Osteocyte (in vitro differentiated cells): ENCODE results near the gene DHRS7B. TPM values are rescaled to one million over a fixed set of nuclear protein-coding genes. Genes with fewer than 3 reads are reported as not detected.
"Not testable (repeated sequence)": the region's sequence is repeated elsewhere in the genome, so short reads cannot be mapped to it uniquely, and the experiment has no call there.

ENCODE experiments used
- DNase-seq: peaks from one replicate; pipeline ENCODE4 v3.0.0; 2021; ENCODE audit warnings: mixed read lengths; ENCODE audit not compliant: unreplicated experiment; ENCODE audit errors: extremely low spot score
- H3K27ac Mint-ChIP-seq: one replicate; pipeline ENCODE4 v1.8.0; 2021; ENCODE audit warnings: mild to moderate bottlenecking, mixed read lengths; ENCODE audit not compliant: unreplicated experiment
- H3K27me3 Mint-ChIP-seq: one replicate; pipeline ENCODE4 v1.8.0; 2021; ENCODE audit warnings: mixed read lengths; ENCODE audit not compliant: unreplicated experiment
- H3K36me3 Mint-ChIP-seq: one replicate; pipeline ENCODE4 v1.8.0; 2021; ENCODE audit warnings: mixed read lengths; ENCODE audit not compliant: unreplicated experiment
- H3K4me1 Mint-ChIP-seq: one replicate; pipeline ENCODE4 v1.8.0; 2021; ENCODE audit warnings: mixed read lengths; ENCODE audit not compliant: unreplicated experiment
- H3K4me3 Mint-ChIP-seq: one replicate; pipeline ENCODE4 v1.8.0; 2021; ENCODE audit warnings: mild to moderate bottlenecking, moderate library complexity, mixed read lengths; ENCODE audit not compliant: unreplicated experiment
- H3K9me3 Mint-ChIP-seq: one replicate; pipeline ENCODE4 v1.8.0; 2021; ENCODE audit warnings: mixed read lengths; ENCODE audit not compliant: unreplicated experiment
- CTCF ChIP-seq: fragments of 200-600 bp; sonication (generic); IDR thresholded peaks from 2 replicates; pipeline ENCODE4 v1.5.0; 2021; ENCODE audit warnings: antibody characterized with exemption, mild to moderate bottlenecking, moderate library complexity
- total RNA-seq: library from RNA; stranded (reverse); gene quantifications from 2 replicates; pipeline ENCODE4 v1.2.1, GENCODE V29; 2021

DHRS7B gene
- total RNA-seq, 1 donor from 2014 or later: 15.7 TPM

- Mint-ChIP-seq H3K4me1 (peaks cover 4% of the 10 kb centered on the region), H3K27me3 (peaks cover 51% of the 10 kb centered on the region), H3K9me3 (no peaks in the 10 kb centered on the region), H3K4me3 (no peak overlapping the region), H3K27ac (no peak overlapping the region), H3K36me3 (no peaks in the 10 kb centered on the region)
- no peak for DNase-seq
- no peak for TF ChIP-seq CTCF
Measured at GRCh38 chr17:21119919-21120249, 6.9 kb upstream of the DHRS7B start.

- peaks cover 23% of the 10 kb centered on the region for H3K4me1 Mint-ChIP-seq
- DNase-seq: no peak
- no peak overlapping the region for H3K4me3 Mint-ChIP-seq
- no peak overlapping the region for H3K27ac Mint-ChIP-seq
- no peaks in the 10 kb centered on the region for H3K36me3 Mint-ChIP-seq
- no peaks in the 10 kb centered on the region for H3K9me3 Mint-ChIP-seq
- H3K27me3 Mint-ChIP-seq: peaks cover 38% of the 10 kb centered on the region
- no peak for TF ChIP-seq CTCF
Measured at GRCh38 chr17:21124086-21124485, 2.7 kb upstream of the DHRS7B start.

GRCh38 chr17:21124517-21124916 lies 2.2 kb upstream of the DHRS7B start:
- H3K4me3 Mint-ChIP-seq, H3K27ac Mint-ChIP-seq, H3K9me3 Mint-ChIP-seq, H3K36me3 Mint-ChIP-seq: not testable (repeated sequence)
- peaks cover 23% of the 10 kb centered on the region for H3K4me1 Mint-ChIP-seq
- peak; percentile 34 for DNase-seq
- H3K27me3 Mint-ChIP-seq: peaks cover 37% of the 10 kb centered on the region

- Mint-ChIP-seq H3K27ac (no peak overlapping the region), H3K36me3 (no peaks in the 10 kb centered on the region), H3K4me1 (peaks cover 19% of the 10 kb centered on the region), H3K4me3 (no peak overlapping the region), H3K9me3 (no peaks in the 10 kb centered on the region), H3K27me3 (peaks cover 35% of the 10 kb centered on the region)
- TF ChIP-seq CTCF: no peak
- DNase-seq: no peak
Measured at GRCh38 chr17:21125862-21126261, 902 bp upstream of the DHRS7B start.

GRCh38 chr17:21127509-21128077 lies 829 bp downstream of the DHRS7B start:
- Mint-ChIP-seq H3K4me3 (peak overlapping the region; percentile 94), H3K27me3 (peaks cover 22% of the 10 kb centered on the region), H3K4me1 (peaks cover 19% of the 10 kb centered on the region), H3K27ac (peak overlapping the region; percentile 96), H3K9me3 (no peaks in the 10 kb centered on the region), H3K36me3 (no peaks in the 10 kb centered on the region)
- TF ChIP-seq CTCF: no peak
- no peak for DNase-seq
